Peyer's patch (tissue), 4 donors: Measurements from ENCODE around the gene SCTR.

Source experiments
- POLR2A ChIP-seq, 2 donors: fragments of 450-650 bp; IDR thresholded peaks; one replicate each; pipeline ENCODE4 v1.5.1; 2017; ENCODE audit warnings: antibody characterized with exemption in 2 of 2, mild to moderate bottlenecking in 2 of 2, moderate library complexity in 2 of 2
- TF ChIP-seq, protein P1 (sequence below), 6 experiments: fragments of 450-650 bp in 4 of 6; fragments of 200-600 bp in 2 of 6; sonication (generic) in 1 of 6; IDR thresholded peaks; one replicate each; pipeline ENCODE4 v1.5.1; 2017 to 2019; ENCODE audit warnings: antibody characterized with exemption in 6 of 6, mild to moderate bottlenecking in 3 of 6, moderate library complexity in 1 of 6

DNA sequence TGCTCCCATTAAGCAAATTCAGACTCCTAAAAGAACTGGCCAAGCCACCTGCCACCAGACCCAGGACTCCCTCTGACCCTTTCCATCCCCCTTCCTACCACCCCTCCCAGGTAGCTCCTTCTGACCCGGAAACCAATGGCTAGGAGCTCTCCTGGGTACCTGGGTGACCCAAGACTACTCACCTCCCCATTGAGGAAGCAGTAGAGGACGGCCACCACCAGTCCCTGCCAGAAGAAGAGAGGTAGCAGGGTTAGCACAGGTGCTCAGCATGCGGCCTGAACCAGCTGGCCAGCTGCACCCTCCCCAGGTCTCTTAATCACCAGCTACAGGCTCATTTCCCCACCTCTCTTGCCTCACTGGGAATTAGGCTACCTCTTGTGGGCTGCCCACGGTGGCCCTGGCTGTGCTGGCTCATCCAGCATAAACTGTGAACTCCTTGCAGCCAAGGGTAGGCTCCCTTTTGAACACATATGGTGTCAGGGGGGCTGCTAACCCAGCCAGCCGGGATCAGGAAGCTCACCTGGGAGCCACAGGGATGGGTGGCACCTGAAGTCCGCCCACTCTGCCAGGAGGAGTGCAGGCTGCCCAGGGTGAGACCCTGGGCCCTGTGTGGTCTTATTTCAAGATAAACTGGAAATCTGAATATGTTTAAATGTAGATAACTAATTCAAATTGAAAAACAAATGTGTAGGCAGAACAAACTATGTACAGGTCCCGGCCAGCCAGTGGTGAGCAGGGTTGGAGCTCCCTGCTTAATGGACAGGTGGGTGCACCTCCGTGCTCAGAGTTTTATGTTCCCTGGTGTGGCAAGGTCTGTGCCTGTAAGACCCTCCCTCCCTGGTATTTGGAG is 82.7 kb downstream of the SCTR start:
- TF ChIP-seq, protein P1, sequence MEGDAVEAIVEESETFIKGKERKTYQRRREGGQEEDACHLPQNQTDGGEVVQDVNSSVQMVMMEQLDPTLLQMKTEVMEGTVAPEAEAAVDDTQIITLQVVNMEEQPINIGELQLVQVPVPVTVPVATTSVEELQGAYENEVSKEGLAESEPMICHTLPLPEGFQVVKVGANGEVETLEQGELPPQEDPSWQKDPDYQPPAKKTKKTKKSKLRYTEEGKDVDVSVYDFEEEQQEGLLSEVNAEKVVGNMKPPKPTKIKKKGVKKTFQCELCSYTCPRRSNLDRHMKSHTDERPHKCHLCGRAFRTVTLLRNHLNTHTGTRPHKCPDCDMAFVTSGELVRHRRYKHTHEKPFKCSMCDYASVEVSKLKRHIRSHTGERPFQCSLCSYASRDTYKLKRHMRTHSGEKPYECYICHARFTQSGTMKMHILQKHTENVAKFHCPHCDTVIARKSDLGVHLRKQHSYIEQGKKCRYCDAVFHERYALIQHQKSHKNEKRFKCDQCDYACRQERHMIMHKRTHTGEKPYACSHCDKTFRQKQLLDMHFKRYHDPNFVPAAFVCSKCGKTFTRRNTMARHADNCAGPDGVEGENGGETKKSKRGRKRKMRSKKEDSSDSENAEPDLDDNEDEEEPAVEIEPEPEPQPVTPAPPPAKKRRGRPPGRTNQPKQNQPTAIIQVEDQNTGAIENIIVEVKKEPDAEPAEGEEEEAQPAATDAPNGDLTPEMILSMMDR (IDR thresholded peaks at IDR 0.05): no peak
- no peak for TF ChIP-seq POLR2A (IDR thresholded peaks at IDR 0.05)
